HG03066 (cell line): ENCODE data around the gene CSAD.
"Not testable (repeated sequence)": the region's sequence is repeated elsewhere in the genome, so short reads cannot be mapped to it uniquely, and the experiment has no call there.

Experiments
- ATAC-seq: cut with Tn5 transposase; IDR thresholded peaks from one replicate; pipeline ENCODE4 v1.9.1; 2021; ENCODE audit warnings: low read depth; ENCODE audit not compliant: unreplicated experiment

Gene CSAD

GRCh38 chr12:53184828-53185227 lies 4.1 kb upstream of the CSAD start:
- no peak for ATAC-seq

GRCh38 chr12:53182903-53183302 lies 2.2 kb upstream of the CSAD start:
- no peak for ATAC-seq

GRCh38 chr12:53181935-53182334 lies 1.2 kb upstream of the CSAD start:
- ATAC-seq: no peak

- ATAC-seq: peak; percentile 46
These were observed 363 bp upstream of the CSAD start for GRCh38 chr12:53180931-53181645.

GRCh38 chr12:53179687-53180219 lies 972 bp downstream of the CSAD start:
- ATAC-seq: peak; percentile 8

- ATAC-seq: not testable (repeated sequence)
These were observed 1.9 kb downstream of the CSAD start for GRCh38 chr12:53178803-53179202.

- not testable (repeated sequence) for ATAC-seq
These were observed 3.3 kb downstream of the CSAD start for GRCh38 chr12:53177447-53177846.

GRCh38 chr12:53176750-53177149 lies 4.0 kb downstream of the CSAD start:
- no peak for ATAC-seq

- ATAC-seq: no peak
These were observed 5.7 kb downstream of the CSAD start for GRCh38 chr12:53174881-53175491.

GRCh38 chr12:53173085-53173715 lies 7.5 kb downstream of the CSAD start:
- ATAC-seq: no peak

GRCh38 chr12:53172352-53172751 lies 8.4 kb downstream of the CSAD start:
- no peak for ATAC-seq

GRCh38 chr12:53171725-53172329 lies 8.9 kb downstream of the CSAD start:
- ATAC-seq: no peak

GRCh38 chr12:53170876-53171724 lies 9.6 kb downstream of the CSAD start:
- no peak for ATAC-seq

- no peak for ATAC-seq
These were observed 10.5 kb downstream of the CSAD start for GRCh38 chr12:53170215-53170614.

GRCh38 chr12:53169644-53170043 lies 11.1 kb downstream of the CSAD start:
- no peak for ATAC-seq

GRCh38 chr12:53166837-53167236 lies 13.9 kb downstream of the CSAD start:
- ATAC-seq: no peak

GRCh38 chr12:53163008-53163407 lies 17.7 kb downstream of the CSAD start:
- ATAC-seq: not testable (repeated sequence)

- no peak for ATAC-seq
These were observed 19.4 kb downstream of the CSAD start for GRCh38 chr12:53161119-53161911.

- ATAC-seq: no peak
These were observed 20.1 kb downstream of the CSAD start for GRCh38 chr12:53160673-53161072.
